Non-pigmented ciliary epithelial cell (primary cell): Measurements from ENCODE around the gene PROZ.
"Not testable (repeated sequence)": the region's sequence is repeated elsewhere in the genome, so short reads cannot be mapped to it uniquely, and the experiment has no call there.

Experiments
- DNase-seq: peaks from one replicate; pipeline ENCODE4 v3.0.0-alpha.2; 2010; ENCODE audit warnings: low read depth

Gene PROZ

GRCh38 chr13:113157206-113157928, 1.1 kb upstream of the PROZ start:
- no peak for DNase-seq

- no peak for DNase-seq
Measured at GRCh38 chr13:113158946-113159345, 498 bp downstream of the PROZ start.

GRCh38 chr13:113159701-113160100, 1.3 kb downstream of the PROZ start:
- DNase-seq = no peak

- DNase-seq = no peak
Measured at GRCh38 chr13:113160983-113161382, 2.5 kb downstream of the PROZ start.

GRCh38 chr13:113161433-113161832, 3.0 kb downstream of the PROZ start:
- DNase-seq = no peak

- DNase-seq = not testable (repeated sequence)
Measured at GRCh38 chr13:113161975-113162374, 3.5 kb downstream of the PROZ start.

GRCh38 chr13:113162783-113163685, 4.6 kb downstream of the PROZ start:
- DNase-seq = no peak

- DNase-seq = no peak
Measured at GRCh38 chr13:113164492-113164891, 6.0 kb downstream of the PROZ start.

- DNase-seq = no peak
Measured at GRCh38 chr13:113166266-113166665, 7.8 kb downstream of the PROZ start.

- DNase-seq = no peak
Measured at GRCh38 chr13:113166681-113167080, 8.2 kb downstream of the PROZ start.

- DNase-seq = no peak
Measured at GRCh38 chr13:113167155-113167554, 8.7 kb downstream of the PROZ start.

GRCh38 chr13:113167575-113167974, 9.1 kb downstream of the PROZ start:
- DNase-seq = no peak

- no peak for DNase-seq
Measured at GRCh38 chr13:113168211-113168610, 9.8 kb downstream of the PROZ start.

- DNase-seq = no peak
Measured at GRCh38 chr13:113169277-113170272, 11.1 kb downstream of the PROZ start.

- DNase-seq = no peak
Measured at GRCh38 chr13:113170511-113170910, 12.1 kb downstream of the PROZ start.

GRCh38 chr13:113171250-113172125, 13.0 kb downstream of the PROZ start:
- DNase-seq = no peak

GRCh38 chr13:113172419-113172926, 14.0 kb downstream of the PROZ start:
- DNase-seq = no peak

- DNase-seq = no peak
Measured at GRCh38 chr13:113176280-113176679, 17.8 kb downstream of the PROZ start.

- no peak for DNase-seq
Measured at GRCh38 chr13:113176822-113177221, 18.4 kb downstream of the PROZ start.

GRCh38 chr13:113178070-113178895, 19.8 kb downstream of the PROZ start:
- peak; percentile 96 for DNase-seq
